Ascending aorta (tissue), 2 donors: ENCODE measurements around the gene FAM20B. TPM values are rescaled to one million over a fixed set of nuclear protein-coding genes. Genes with fewer than 3 reads are reported as not detected.

ENCODE experiments used
- DNase-seq, 2 donors: peaks; one replicate each; pipeline ENCODE4 v3.0.0-alpha.2; 2019; ENCODE audit warnings: low spot score in 2 of 2
- H3K27ac ChIP-seq, 2 donors: fragments of 200-600 bp; sonication (generic); one replicate each; pipeline ENCODE4 v1.5.1; 2016 to 2017; ENCODE audit warnings: mild to moderate bottlenecking in 1 of 2
- H3K27me3 ChIP-seq: fragments of 200-600 bp; sonication (generic); one replicate; pipeline ENCODE4 v1.5.1; 2017
- H3K36me3 ChIP-seq, 2 donors: fragments of 200-600 bp; sonication (generic); one replicate each; pipeline ENCODE4 v1.5.1; 2016
- H3K4me1 ChIP-seq, 2 donors: fragments of 200-600 bp; sonication (generic); one replicate each; pipeline ENCODE4 v1.5.1; 2016 to 2017; ENCODE audit warnings: mild to moderate bottlenecking in 1 of 2
- H3K4me3 ChIP-seq, 2 donors: fragments of 200-600 bp; sonication (generic); one replicate each; pipeline ENCODE4 v1.5.1; 2016 to 2017; ENCODE audit warnings: mild to moderate bottlenecking in 1 of 2
- H3K9me3 ChIP-seq, 2 donors: fragments of 200-600 bp; sonication (generic); one replicate each; pipeline ENCODE4 v1.5.1; 2016
- CTCF ChIP-seq, 3 experiments: fragments of 200-600 bp in 2 of 3; fragments of 450-650 bp in 1 of 3; sonication (generic) in 2 of 3; IDR thresholded peaks; one replicate each; pipeline ENCODE4 v1.5.1; 2016 to 2019; ENCODE audit warnings: antibody characterized with exemption in 3 of 3, mild to moderate bottlenecking in 1 of 3, moderate library complexity in 1 of 3
- intact Hi-C: fragments of 100-400 bp; cut with DNase I; formaldehyde crosslinking; loops from one replicate; pipeline ENCODE4 v1.15.1; 2023
- total RNA-seq: library from RNA; depleted of rRNA; stranded (reverse); fragments of >200 nt; gene quantifications from one replicate; pipeline ENCODE4 v1.1.0, GENCODE V29; 2016

FAM20B gene
- total RNA-seq, 1 donor from 2014 or later: 17.3 TPM

DNA sequence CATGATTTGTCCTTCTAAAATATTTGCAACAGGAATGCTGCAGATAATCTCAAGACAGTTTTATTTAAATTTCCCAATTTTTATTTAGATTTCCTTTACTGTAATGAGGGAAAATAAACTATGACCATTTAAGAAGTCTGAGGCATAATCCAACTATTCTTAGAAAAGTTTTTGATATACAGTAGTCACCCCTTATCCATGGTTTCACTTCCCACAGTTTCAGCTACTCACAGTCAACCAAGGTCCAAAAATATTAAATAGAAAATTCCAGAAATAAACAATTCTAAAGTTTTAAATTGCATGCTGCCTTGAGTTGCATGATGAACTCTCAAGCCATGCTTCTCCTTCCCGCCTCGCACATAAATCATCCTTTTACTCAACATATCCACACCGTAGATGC, 89.5 kb downstream of the FAM20B start:
- Histone ChIP-seq H3K36me3 (peaks cover 52 to 83% of the 10 kb centered on the region in 2 donors), H3K4me1 (no peaks in the 10 kb centered on the region), H3K27ac (no peak overlapping the region), H3K27me3 (no peaks in the 10 kb centered on the region), H3K4me3 (no peak overlapping the region), H3K9me3 (no peaks in the 10 kb centered on the region)
- no peak for DNase-seq
- intact Hi-C loops: no loop called here
- TF ChIP-seq CTCF (IDR thresholded peaks at IDR 0.05): no peak

- no peak for TF ChIP-seq CTCF (IDR thresholded peaks at IDR 0.05)
- H3K4me1 ChIP-seq: peaks cover 0 to 3% of the 10 kb centered on the region in 2 donors
- no peak overlapping the region for H3K27ac ChIP-seq
- no peaks in the 10 kb centered on the region for H3K9me3 ChIP-seq
- intact Hi-C loops: loop anchor here (1.0 kb wide), 1 partner anchor 74 kb away; no protein-coding TSS in a partner anchor
- H3K36me3 ChIP-seq: peaks cover 27 to 53% of the 10 kb centered on the region in 2 donors
- no peak overlapping the region for H3K4me3 ChIP-seq
- no peaks in the 10 kb centered on the region for H3K27me3 ChIP-seq
- no peak for DNase-seq
These were observed 93.8 kb downstream of the FAM20B start for GRCh38 chr1:179119513-179119912.

DNA sequence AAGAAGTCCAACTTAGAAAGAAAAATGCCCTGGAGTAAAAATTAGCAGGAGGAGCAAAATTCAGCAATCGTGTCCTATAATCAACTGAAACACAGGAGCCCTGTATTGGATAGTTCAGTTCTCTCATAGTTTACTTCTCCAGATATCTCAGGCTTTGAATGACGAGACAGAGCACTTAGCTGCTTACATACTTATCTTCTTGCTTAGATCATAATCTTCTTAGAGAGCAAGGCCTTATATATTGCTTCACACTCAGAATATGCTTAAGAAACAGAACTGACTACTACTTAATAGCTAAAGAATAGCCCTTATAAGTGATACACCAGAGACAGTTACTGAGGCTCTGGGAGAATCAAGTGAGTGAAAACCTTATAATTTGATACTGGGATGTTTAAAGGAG, 95.0 kb downstream of the FAM20B start:
- no peaks in the 10 kb centered on the region for H3K27me3 ChIP-seq
- DNase-seq: no peak
- H3K4me3 ChIP-seq: no peak overlapping the region
- peaks cover 27 to 51% of the 10 kb centered on the region in 2 donors for H3K36me3 ChIP-seq
- no peak for TF ChIP-seq CTCF (IDR thresholded peaks at IDR 0.05)
- no peak overlapping the region for H3K27ac ChIP-seq
- H3K9me3 ChIP-seq: no peaks in the 10 kb centered on the region
- H3K4me1 ChIP-seq: peaks cover 0 to 3% of the 10 kb centered on the region in 2 donors
- intact Hi-C loops: loop anchor here (1.0 to 5.0 kb wide), 4 partner anchors 38 to 248 kb away; partner anchors contain the start of genes ABL2 and TOR3A

DNA sequence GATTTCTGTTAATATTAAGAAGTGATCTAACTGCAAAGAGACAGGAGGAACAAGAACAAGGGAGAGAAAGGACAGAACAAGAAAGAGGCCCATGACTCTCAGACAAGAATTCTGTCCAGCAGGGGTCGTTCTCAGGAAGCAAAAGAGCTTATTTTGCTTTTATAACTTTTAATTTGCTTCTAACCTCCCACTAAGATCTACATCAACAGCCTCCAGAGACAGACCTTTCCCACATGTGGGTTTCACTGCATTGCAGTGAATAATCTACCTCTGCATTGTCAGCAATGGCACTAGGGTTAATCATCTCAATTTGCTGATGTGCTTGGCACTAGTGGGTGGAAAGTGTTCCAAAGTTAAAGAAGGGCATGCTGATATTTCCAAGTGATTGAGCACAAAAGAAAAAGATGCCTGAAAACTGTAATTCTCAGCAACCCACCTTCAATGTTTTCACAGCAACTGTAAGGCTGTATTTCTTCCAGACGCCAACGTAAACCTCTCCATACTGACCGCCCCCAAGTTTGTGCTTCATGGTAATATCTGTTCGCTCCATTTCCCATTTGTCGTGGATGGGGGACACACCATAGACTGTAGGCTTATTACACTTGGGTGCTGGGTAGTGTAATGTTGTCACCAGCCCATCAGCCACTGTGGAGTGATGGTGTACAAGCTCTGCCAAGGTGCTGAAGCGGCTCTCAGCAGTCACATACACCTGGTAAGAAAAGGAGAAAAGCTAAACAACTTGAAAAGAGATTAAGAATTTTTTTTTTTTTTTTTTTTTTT, 95.7 kb downstream of the FAM20B start:
- H3K4me3 ChIP-seq: no peak overlapping the region
- intact Hi-C loops: loop anchor here (1.0 to 5.0 kb wide), 4 partner anchors 39 to 247 kb away; partner anchors contain the start of genes ABL2 and TOR3A
- peak overlapping the region in 1 of 2 donors; percentile 20 for H3K27ac ChIP-seq
- H3K27me3 ChIP-seq: no peaks in the 10 kb centered on the region
- H3K4me1 ChIP-seq: peaks cover 0 to 6% of the 10 kb centered on the region in 2 donors
- peak; percentile 34 to 66 (median 44) for TF ChIP-seq CTCF (IDR thresholded peaks at IDR 0.05)
- no peaks in the 10 kb centered on the region for H3K9me3 ChIP-seq
- DNase-seq: no peak
- H3K36me3 ChIP-seq: peaks cover 27 to 45% of the 10 kb centered on the region in 2 donors

GRCh38 chr1:179124873-179125272, 99.2 kb downstream of the FAM20B start:
- H3K27ac ChIP-seq: peak overlapping the region in 1 of 2 donors; percentile 77
- TF ChIP-seq CTCF (IDR thresholded peaks at IDR 0.05): no peak
- no peaks in the 10 kb centered on the region for H3K9me3 ChIP-seq
- DNase-seq: no peak
- no peaks in the 10 kb centered on the region for H3K27me3 ChIP-seq
- intact Hi-C loops: loop anchor here (5.0 kb wide), 2 partner anchors 52 to 102 kb away; partner anchors contain the start of gene ABL2
- H3K36me3 ChIP-seq: peaks cover 3 to 11% of the 10 kb centered on the region in 2 donors
- H3K4me3 ChIP-seq: no peak overlapping the region
- H3K4me1 ChIP-seq: peaks cover 0 to 27% of the 10 kb centered on the region in 2 donors

Other genes with a start within 250 kb of the FAM20B start
- gene ANGPTL1, start 154.8 kb upstream of the FAM20B start, total RNA-seq: 30.8 TPM
- 109 TPM for gene TOR3A, start 56.2 kb downstream of the FAM20B start, total RNA-seq
- 23.9 TPM for gene ABL2, start 203.8 kb downstream of the FAM20B start, total RNA-seq